Smooth muscle cell (in vitro differentiated cells): ENCODE data around the gene CS. TPM values are rescaled to one million over a fixed set of nuclear protein-coding genes. Genes with fewer than 3 reads are reported as not detected.
A peak's percentile ranks its signal among the peaks of the same experiment; 100 is the strongest.

Experiments
- DNase-seq: peaks from one replicate; lab custom pipeline; 2025; ENCODE audit not compliant: unreplicated experiment; lab: John Stamatoyannopoulos, UW
- H2AFZ ChIP-seq: fragments of 200-600 bp; sonication (generic); 2 replicates; pipeline ENCODE4 v1.6.0; 2016; ENCODE audit warnings: antibody characterized with exemption, low read depth, mild to moderate bottlenecking
- H3F3A ChIP-seq: fragments of 200-600 bp; sonication (generic); 2 replicates; pipeline ENCODE4 v1.6.0; 2017; ENCODE audit warnings: antibody characterized with exemption, low read depth
- H3K27ac ChIP-seq: fragments of 200-600 bp; sonication (generic); 2 replicates; pipeline ENCODE4 v1.5.1; 2016; ENCODE audit warnings: low read depth, mild to moderate bottlenecking
- H3K27me3 ChIP-seq: fragments of 200-600 bp; sonication (generic); 2 replicates; pipeline ENCODE4 v1.6.1; 2016; ENCODE audit warnings: low read depth, mild to moderate bottlenecking
- H3K36me3 ChIP-seq: fragments of 200-600 bp; sonication (generic); 2 replicates; pipeline ENCODE4 v1.5.1; 2016; ENCODE audit warnings: low read depth
- H3K4me1 ChIP-seq: fragments of 200-600 bp; sonication (generic); 2 replicates; pipeline ENCODE4 v1.5.1; 2016; ENCODE audit warnings: low read depth
- H3K4me2 ChIP-seq: fragments of 200-600 bp; sonication (generic); 2 replicates; pipeline ENCODE4 v1.6.0; 2016; ENCODE audit warnings: mild to moderate bottlenecking
- H3K4me3 ChIP-seq: fragments of 200-600 bp; sonication (generic); 2 replicates; pipeline ENCODE4 v1.5.1; 2016; ENCODE audit warnings: mild to moderate bottlenecking
- H3K79me2 ChIP-seq: fragments of 200-600 bp; sonication (generic); 2 replicates; pipeline ENCODE4 v1.6.0; 2016; ENCODE audit warnings: low read depth, mild to moderate bottlenecking
- H3K9ac ChIP-seq: fragments of 200-600 bp; sonication (generic); 2 replicates; pipeline ENCODE4 v1.6.0; 2016; ENCODE audit warnings: low read depth
- H3K9me3 ChIP-seq: fragments of 200-600 bp; sonication (generic); replicated peaks from 2 replicates; pipeline ENCODE4 v1.5.1; 2016; ENCODE audit warnings: low read depth
- H4K20me1 ChIP-seq: fragments of 200-600 bp; sonication (generic); 2 replicates; pipeline ENCODE4 v1.6.0; 2016; ENCODE audit warnings: low read depth
- WGBS: methylation state at CpG from one replicate; pipeline ENCODE4 v1.1.7; 2016; ENCODE audit warnings: low lambda C conversion rate; 5-methylcytosine and 5-hydroxymethylcytosine counted together
- polyA plus RNA-seq: library from polyadenylated mRNA; unstranded; fragments of >200 nt; fragmentation: Nextera tagmentation; extraction: Ambion mirVana; gene quantifications from 2 replicates; pipeline ENCODE4 v1.2.1, GENCODE V29; 2016
- total RNA-seq: library from RNA; depleted of rRNA; stranded (reverse); fragments of >200 nt; gene quantifications from 2 replicates; pipeline ENCODE4 v1.2.3, GENCODE V29; 2014
- TF ChIP-seq, protein P1 (sequence below): fragments of 200-600 bp; sonication (generic); IDR thresholded peaks from 2 replicates; pipeline ENCODE4 v1.5.1; 2017; ENCODE audit warnings: borderline replicate concordance, mild to moderate bottlenecking, antibody characterized with exemption; ENCODE audit not compliant: insufficient read depth, poor library complexity, severe bottlenecking

The CS gene
- total and polyA plus RNA-seq, 2 experiments from 2014 or later = 83.3 to 138 TPM

DNA sequence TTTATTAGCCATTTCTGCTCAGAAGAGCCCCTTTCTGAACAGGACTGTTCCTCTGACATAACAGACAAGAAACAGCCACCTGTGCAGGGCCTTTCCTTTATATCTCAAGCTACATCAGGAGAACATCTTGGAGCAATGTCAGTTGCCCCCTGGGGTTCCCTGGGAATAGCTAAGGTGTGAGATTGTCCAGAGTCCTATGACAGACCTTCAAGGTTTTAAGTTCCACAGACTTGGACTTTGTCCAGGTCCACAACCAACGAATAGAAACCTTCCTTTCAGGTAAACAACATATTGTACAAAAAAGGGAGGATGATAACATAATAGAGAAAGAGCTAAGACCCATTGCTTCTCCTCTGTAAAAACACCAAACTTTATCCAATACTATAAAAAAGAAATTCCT is 41.5 kb upstream of the CS start:
- H3K9ac ChIP-seq = no peak overlapping the region
- no peak for DNase-seq
- no peak overlapping the region for H3K27ac ChIP-seq
- H3K27me3 ChIP-seq = no peaks in the 10 kb centered on the region
- H3K4me2 ChIP-seq = no peak overlapping the region
- WGBS = 88% methylated on average over 1 of the region's 1 CpG
- no peaks in the 10 kb centered on the region for H4K20me1 ChIP-seq
- H3K4me3 ChIP-seq = no peak overlapping the region
- no peaks in the 10 kb centered on the region for H3K36me3 ChIP-seq
- H2AFZ ChIP-seq = no peak overlapping the region
- H3K9me3 ChIP-seq = no peaks in the 10 kb centered on the region
- no peaks in the 10 kb centered on the region for H3K79me2 ChIP-seq
- no peaks in the 10 kb centered on the region for H3F3A ChIP-seq
- H3K4me1 ChIP-seq = peaks cover 7% of the 10 kb centered on the region
- TF ChIP-seq, protein P1, sequence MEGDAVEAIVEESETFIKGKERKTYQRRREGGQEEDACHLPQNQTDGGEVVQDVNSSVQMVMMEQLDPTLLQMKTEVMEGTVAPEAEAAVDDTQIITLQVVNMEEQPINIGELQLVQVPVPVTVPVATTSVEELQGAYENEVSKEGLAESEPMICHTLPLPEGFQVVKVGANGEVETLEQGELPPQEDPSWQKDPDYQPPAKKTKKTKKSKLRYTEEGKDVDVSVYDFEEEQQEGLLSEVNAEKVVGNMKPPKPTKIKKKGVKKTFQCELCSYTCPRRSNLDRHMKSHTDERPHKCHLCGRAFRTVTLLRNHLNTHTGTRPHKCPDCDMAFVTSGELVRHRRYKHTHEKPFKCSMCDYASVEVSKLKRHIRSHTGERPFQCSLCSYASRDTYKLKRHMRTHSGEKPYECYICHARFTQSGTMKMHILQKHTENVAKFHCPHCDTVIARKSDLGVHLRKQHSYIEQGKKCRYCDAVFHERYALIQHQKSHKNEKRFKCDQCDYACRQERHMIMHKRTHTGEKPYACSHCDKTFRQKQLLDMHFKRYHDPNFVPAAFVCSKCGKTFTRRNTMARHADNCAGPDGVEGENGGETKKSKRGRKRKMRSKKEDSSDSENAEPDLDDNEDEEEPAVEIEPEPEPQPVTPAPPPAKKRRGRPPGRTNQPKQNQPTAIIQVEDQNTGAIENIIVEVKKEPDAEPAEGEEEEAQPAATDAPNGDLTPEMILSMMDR = no peak

DNA sequence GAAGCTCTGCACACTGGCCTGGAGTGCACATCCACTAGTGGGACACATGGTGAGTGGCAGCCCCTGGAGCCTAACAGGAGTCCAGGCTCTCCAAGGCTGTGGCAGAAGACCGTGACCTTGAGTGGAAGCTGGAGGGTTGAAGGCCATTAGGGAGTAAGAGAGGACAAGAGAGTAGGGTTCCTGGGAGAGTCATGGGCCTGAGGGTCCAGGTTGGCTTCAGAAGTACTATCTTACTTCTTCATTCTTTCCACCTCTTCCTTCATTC is 39.0 kb upstream of the CS start:
- 100% methylated on average over 1 of the region's 1 CpG for WGBS
- no peak for DNase-seq
- H3K27ac ChIP-seq = peak overlapping the region; percentile 71
- H3F3A ChIP-seq = no peaks in the 10 kb centered on the region
- H3K9ac ChIP-seq = no peak overlapping the region
- no peaks in the 10 kb centered on the region for H4K20me1 ChIP-seq
- H3K4me3 ChIP-seq = no peak overlapping the region
- H3K79me2 ChIP-seq = no peaks in the 10 kb centered on the region
- H3K36me3 ChIP-seq = no peaks in the 10 kb centered on the region
- no peaks in the 10 kb centered on the region for H3K9me3 ChIP-seq
- H3K4me1 ChIP-seq = peaks cover 7% of the 10 kb centered on the region
- no peaks in the 10 kb centered on the region for H3K27me3 ChIP-seq
- TF ChIP-seq, protein P1 = no peak
- no peak overlapping the region for H2AFZ ChIP-seq
- H3K4me2 ChIP-seq = no peak overlapping the region

DNA sequence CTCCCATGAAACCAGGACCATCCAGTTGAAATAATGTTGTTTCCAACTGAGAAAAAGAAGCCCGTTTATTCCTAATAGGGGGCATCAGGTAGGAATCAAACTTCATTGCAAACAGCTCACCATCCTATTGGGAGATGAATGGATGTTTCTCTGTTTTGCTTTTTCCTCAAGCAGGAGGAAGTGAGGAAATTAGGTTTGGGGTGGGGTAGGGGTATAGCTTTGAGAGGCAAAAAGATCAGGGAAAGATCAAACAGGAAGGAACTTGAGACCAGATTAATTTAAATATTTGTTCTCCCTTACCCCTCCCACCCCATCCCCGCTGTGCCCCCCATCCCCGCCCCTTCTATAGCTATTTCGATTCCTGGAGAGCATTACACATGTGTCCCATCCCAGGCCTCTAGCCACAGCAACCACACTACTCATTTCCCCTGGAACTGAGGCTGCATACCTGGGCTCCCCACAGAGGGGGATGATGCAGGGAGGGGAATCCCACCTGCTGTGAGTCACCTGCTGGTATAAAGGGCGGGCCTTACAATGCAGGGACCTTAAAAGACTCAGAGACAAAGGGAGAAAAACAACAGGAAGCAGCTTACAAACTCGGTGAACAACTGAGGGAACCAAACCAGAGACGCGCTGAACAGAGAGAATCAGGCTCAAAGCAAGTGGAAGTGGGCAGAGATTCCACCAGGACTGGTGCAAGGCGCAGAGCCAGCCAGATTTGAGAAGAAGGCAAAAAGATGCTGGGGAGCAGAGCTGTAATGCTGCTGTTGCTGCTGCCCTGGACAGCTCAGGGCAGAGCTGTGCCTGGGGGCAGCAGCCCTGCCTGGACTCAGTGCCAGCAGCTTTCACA is 38.4 kb upstream of the CS start, which contains the start of gene IL23A:
Gene IL23A (plus strand): TSS at position 577 of the 850 bp plus-strand sequence. CDS start 161 bp downstream, at position 738.
- Histone ChIP-seq H3K4me2 (no peak within 1 kb of the TSS), H3K36me3 (no peaks in the 10 kb centered on the region), H3K27ac (peak within 1 kb of the TSS; percentile 71), H3K79me2 (no peaks in the 10 kb centered on the region), H2AFZ (no peak within 1 kb of the TSS), H3K9me3 (no peaks in the 10 kb centered on the region), H3K4me3 (no peak within 1 kb of the TSS), H3F3A (no peaks in the 10 kb centered on the region), H3K4me1 (peaks cover 7% of the 10 kb centered on the region), H4K20me1 (no peaks in the 10 kb centered on the region), H3K9ac (no peak within 1 kb of the TSS), H3K27me3 (no peaks in the 10 kb centered on the region)
- no peak for DNase-seq
- WGBS = 37% methylated on average over 9 of the region's 9 CpGs
- TF ChIP-seq, protein P1 = no peak
